ENCODE data around the gene MYBPC3.

- TF ChIP-seq CTCF (IDR thresholded peaks at IDR 0.05) (no peak), POLR2A (IDR thresholded peaks at IDR 0.05) (no peak)
These were observed 27.0 kb downstream of the MYBPC3 start for GRCh38 chr11:47325271-47326041.

All from tibial nerve (tissue), 3 donors.